ENCODE results near the gene MAP2. TPM values are rescaled to one million over a fixed set of nuclear protein-coding genes. Genes with fewer than 3 reads are reported as not detected.

The MAP2 gene
- total and polyA plus RNA-seq, 9 donors, result 5.4 to 10.0 (median 7.5) TPM

DNA sequence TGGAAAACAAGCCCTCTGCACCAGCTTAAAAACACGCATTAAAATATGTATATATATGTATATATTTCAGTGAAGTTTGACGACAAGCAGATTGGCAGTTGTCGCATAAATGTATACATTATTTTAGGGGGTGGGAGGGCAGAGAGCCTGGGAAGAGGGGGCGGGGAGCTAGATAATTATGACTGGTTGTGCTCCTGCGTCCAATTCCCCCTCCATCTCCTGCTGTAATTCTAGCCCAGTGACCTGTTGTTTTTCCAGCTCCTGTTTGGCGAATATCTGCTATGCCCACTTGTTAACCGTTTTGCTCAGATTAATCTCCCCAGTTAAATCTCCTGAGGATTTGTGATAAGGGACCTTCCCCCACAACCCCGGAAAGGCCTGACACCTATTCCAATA is 348.4 kb downstream of the MAP2 start:
- H3K36me3 ChIP-seq (ENCODE audit: control insufficient read depth, insufficient read depth, low read length), result no peaks in the 10 kb centered on the region
- no peak overlapping the region for H3K27ac ChIP-seq (ENCODE audit: low read length)
- H3K4me3 ChIP-seq (ENCODE audit: low read length), result no peak overlapping the region
- no peaks in the 10 kb centered on the region for H3K4me1 ChIP-seq (ENCODE audit: control insufficient read depth, insufficient read depth, low read length)
- peaks cover 8% of the 10 kb centered on the region for H3K27me3 ChIP-seq (ENCODE audit: control insufficient read depth, insufficient read depth, low read length)
- no peaks in the 10 kb centered on the region for H3K9me3 ChIP-seq (replicated peaks; ENCODE audit: control insufficient read depth, low read depth, low read length)
- no peak for DNase-seq
- WGBS (ENCODE audit: insufficient coverage), result no CpG with 5 or more reads among the region's 8 CpGs

DNA sequence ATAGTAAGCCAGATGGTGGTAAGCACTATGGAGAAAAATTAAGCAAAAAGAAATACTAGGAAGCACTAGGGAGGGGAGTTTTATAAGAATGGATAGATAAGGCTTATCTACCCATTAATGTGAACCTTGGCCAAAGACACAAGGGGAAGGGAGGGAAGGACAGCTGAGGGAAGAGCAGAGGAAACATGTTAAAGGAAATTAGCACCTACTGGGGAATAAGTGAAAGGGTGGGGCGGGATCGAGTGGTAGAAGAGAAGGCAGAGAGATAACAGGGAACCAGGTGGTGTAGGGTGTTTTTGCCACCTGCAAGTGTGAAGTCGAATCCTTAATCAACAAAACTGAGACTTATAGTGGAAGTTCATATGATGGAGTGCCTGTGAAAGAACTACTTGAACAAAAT is 349.5 kb downstream of the MAP2 start:
- DNase-seq, result no peak
- Histone ChIP-seq H3K4me3 (ENCODE audit: low read length) (no peak overlapping the region), H3K4me1 (ENCODE audit: control insufficient read depth, insufficient read depth, low read length) (no peaks in the 10 kb centered on the region), H3K27ac (ENCODE audit: low read length) (no peak overlapping the region), H3K27me3 (ENCODE audit: control insufficient read depth, insufficient read depth, low read length) (peaks cover 8% of the 10 kb centered on the region), H3K36me3 (ENCODE audit: control insufficient read depth, insufficient read depth, low read length) (no peaks in the 10 kb centered on the region), H3K9me3 (replicated peaks; ENCODE audit: control insufficient read depth, low read depth, low read length) (no peaks in the 10 kb centered on the region)
- WGBS (ENCODE audit: insufficient coverage), result no CpG with 5 or more reads among the region's 3 CpGs

Data from muscle of leg (tissue), 11 donors.